ENCODE results near the gene DLG2.

DLG2 gene

DNA sequence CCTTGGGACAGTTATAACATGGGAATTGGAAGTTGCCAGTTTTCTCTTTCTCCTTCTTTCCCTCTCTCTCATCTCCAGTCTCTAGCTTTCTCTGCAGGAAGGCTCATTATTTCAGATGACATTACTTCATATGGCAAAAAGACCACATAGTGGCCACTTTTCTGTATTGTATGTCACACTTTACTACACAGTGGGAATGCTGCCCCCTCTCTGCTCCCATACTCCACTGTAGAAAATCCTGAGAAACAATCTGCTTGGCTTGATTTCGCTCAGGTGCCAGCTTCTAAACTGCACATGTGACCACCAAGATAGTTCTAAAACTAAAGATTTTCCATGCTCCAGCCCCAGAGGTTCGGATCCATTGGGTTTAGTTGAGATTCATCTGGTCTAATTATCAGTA lies 1480.3 kb downstream of the DLG2 start:
- Histone ChIP-seq H3K9me3 (ENCODE audit: low read length) (no peaks in the 10 kb centered on the region), H3K4me1 (ENCODE audit: insufficient read depth, low read length, severe bottlenecking) (no peaks in the 10 kb centered on the region), H3K9ac (ENCODE audit: low read length) (no peak overlapping the region), H3K4me2 (ENCODE audit: low read length) (no peak overlapping the region), H3K27ac (ENCODE audit: low read depth, low read length, poor library complexity, severe bottlenecking) (no peak overlapping the region), H3K9me2 (ENCODE audit: low read depth, low read length) (no peaks in the 10 kb centered on the region), H4K20me1 (ENCODE audit: insufficient read depth, low read length) (no peaks in the 10 kb centered on the region), H3K27me3 (ENCODE audit: insufficient read depth, low read length) (no peaks in the 10 kb centered on the region), H3F3A (ENCODE audit: insufficient read depth, low read length) (no peaks in the 10 kb centered on the region), H3K36me3 (ENCODE audit: insufficient read depth, low read length) (no peaks in the 10 kb centered on the region), H3K79me2 (ENCODE audit: insufficient read depth, low read length) (no peaks in the 10 kb centered on the region), H3K4me3 (ENCODE audit: low read depth, low read length, poor library complexity, severe bottlenecking) (no peak overlapping the region), H2AFZ (ENCODE audit: low read length) (no peak overlapping the region)
- TF ChIP-seq CTCF (IDR thresholded peaks at IDR 0.05; ENCODE audit: low read length) = no peak
- TF ChIP-seq EZH2 (IDR thresholded peaks at IDR 0.05; ENCODE audit: borderline replicate concordance, low read length) = no peak

- TF ChIP-seq CTCF (IDR thresholded peaks at IDR 0.05; ENCODE audit: low read length) = no peak
- no peak for TF ChIP-seq EZH2 (IDR thresholded peaks at IDR 0.05; ENCODE audit: borderline replicate concordance, low read length)
- no peak overlapping the region for H3K27ac ChIP-seq (ENCODE audit: low read depth, low read length, poor library complexity, severe bottlenecking)
- no peak overlapping the region for H3K4me2 ChIP-seq (ENCODE audit: low read length)
- no peaks in the 10 kb centered on the region for H3K9me3 ChIP-seq (ENCODE audit: low read length)
- H3K27me3 ChIP-seq (ENCODE audit: insufficient read depth, low read length) = no peaks in the 10 kb centered on the region
- no peaks in the 10 kb centered on the region for H3K79me2 ChIP-seq (ENCODE audit: insufficient read depth, low read length)
- no peak overlapping the region for H3K9ac ChIP-seq (ENCODE audit: low read length)
- H2AFZ ChIP-seq (ENCODE audit: low read length) = no peak overlapping the region
- H3K36me3 ChIP-seq (ENCODE audit: insufficient read depth, low read length) = no peaks in the 10 kb centered on the region
- no peaks in the 10 kb centered on the region for H4K20me1 ChIP-seq (ENCODE audit: insufficient read depth, low read length)
- H3K4me1 ChIP-seq (ENCODE audit: insufficient read depth, low read length, severe bottlenecking) = no peaks in the 10 kb centered on the region
- no peak overlapping the region for H3K4me3 ChIP-seq (ENCODE audit: low read depth, low read length, poor library complexity, severe bottlenecking)
- no peaks in the 10 kb centered on the region for H3K9me2 ChIP-seq (ENCODE audit: low read depth, low read length)
- H3F3A ChIP-seq (ENCODE audit: insufficient read depth, low read length) = no peaks in the 10 kb centered on the region
Observed at GRCh38 chr11:84145616-84146185, 1481.4 kb downstream of the DLG2 start.

- no peak overlapping the region for H3K4me2 ChIP-seq (ENCODE audit: low read length)
- H3F3A ChIP-seq (ENCODE audit: insufficient read depth, low read length) = no peaks in the 10 kb centered on the region
- H3K9me2 ChIP-seq (ENCODE audit: low read depth, low read length) = no peaks in the 10 kb centered on the region
- H4K20me1 ChIP-seq (ENCODE audit: insufficient read depth, low read length) = no peaks in the 10 kb centered on the region
- no peaks in the 10 kb centered on the region for H3K4me1 ChIP-seq (ENCODE audit: insufficient read depth, low read length, severe bottlenecking)
- no peak overlapping the region for H3K9ac ChIP-seq (ENCODE audit: low read length)
- no peak overlapping the region for H3K27ac ChIP-seq (ENCODE audit: low read depth, low read length, poor library complexity, severe bottlenecking)
- H3K36me3 ChIP-seq (ENCODE audit: insufficient read depth, low read length) = no peaks in the 10 kb centered on the region
- H3K79me2 ChIP-seq (ENCODE audit: insufficient read depth, low read length) = no peaks in the 10 kb centered on the region
- H3K27me3 ChIP-seq (ENCODE audit: insufficient read depth, low read length) = no peaks in the 10 kb centered on the region
- no peak overlapping the region for H2AFZ ChIP-seq (ENCODE audit: low read length)
- H3K4me3 ChIP-seq (ENCODE audit: low read depth, low read length, poor library complexity, severe bottlenecking) = no peak overlapping the region
- no peak for TF ChIP-seq EZH2 (IDR thresholded peaks at IDR 0.05; ENCODE audit: borderline replicate concordance, low read length)
- TF ChIP-seq CTCF (IDR thresholded peaks at IDR 0.05; ENCODE audit: low read length) = no peak
- no peaks in the 10 kb centered on the region for H3K9me3 ChIP-seq (ENCODE audit: low read length)
Observed at GRCh38 chr11:84144531-84144930, 1482.6 kb downstream of the DLG2 start.

Measured in OCI-LY1 (cell line).